SK-N-SH treated with all-trans-retinoic acid at 6 μM for 48 hours (cell line): Measurements from ENCODE around the gene CYP3A7.
"Not testable (repeated sequence)": the region's sequence is repeated elsewhere in the genome, so short reads cannot be mapped to it uniquely, and the experiment has no call there.

Experiments
- ARNTL ChIP-seq: fragments of 450-650 bp; formaldehyde crosslinking; IDR thresholded peaks from 2 replicates; pipeline ENCODE4 v1.5.0; 2020; ENCODE audit warnings: low read depth, mild to moderate bottlenecking, moderate library complexity, borderline replicate concordance
- ESRRG ChIP-seq: fragments of 250-450 bp; sonication (Bioruptor Pico); IDR thresholded peaks from 2 replicates; pipeline ENCODE4 v1.6.1; 2021; ENCODE audit warnings: mild to moderate bottlenecking
- GLIS3 ChIP-seq: fragments of 250-450 bp; sonication (Bioruptor Pico); IDR thresholded peaks from 2 replicates; pipeline ENCODE4 v1.5.0; 2020; ENCODE audit warnings: mild to moderate bottlenecking, moderate library complexity
- OSR1 ChIP-seq: fragments of 250-450 bp; sonication (Bioruptor Pico); IDR thresholded peaks from 2 replicates; pipeline ENCODE4 v1.8.0; 2022; ENCODE audit warnings: moderate library complexity, mild to moderate bottlenecking, inconsistent platforms
- RARB ChIP-seq: fragments of 250-450 bp; sonication (Bioruptor Pico); IDR thresholded peaks from 2 replicates; pipeline ENCODE4 v1.8.0; 2021; ENCODE audit warnings: mild to moderate bottlenecking, moderate library complexity
- TSHZ2 ChIP-seq: fragments of 250-450 bp; sonication (Bioruptor Pico); IDR thresholded peaks from 2 replicates; pipeline ENCODE4 v1.5.0; 2020; ENCODE audit warnings: mild to moderate bottlenecking, moderate library complexity
- ZNF8 ChIP-seq: fragments of 450-650 bp; formaldehyde crosslinking; IDR thresholded peaks from 2 replicates; pipeline ENCODE4 v1.5.0; 2020; ENCODE audit warnings: mild to moderate bottlenecking, moderate library complexity

GRCh38 chr7:99723201-99723600 is 11.8 kb downstream of the CYP3A7 start:
- not testable (repeated sequence) for TF ChIP-seq GLIS3; TSHZ2 (CRISPR knock-in tag); OSR1 (CRISPR knock-in tag); RARB (CRISPR knock-in tag); ARNTL (CRISPR knock-in tag); ESRRG; ZNF8 (CRISPR knock-in tag)
